ENCODE data around the gene NRBP1.
A peak's percentile ranks its signal among the peaks of the same experiment; 100 is the strongest.

The NRBP1 gene

DNA sequence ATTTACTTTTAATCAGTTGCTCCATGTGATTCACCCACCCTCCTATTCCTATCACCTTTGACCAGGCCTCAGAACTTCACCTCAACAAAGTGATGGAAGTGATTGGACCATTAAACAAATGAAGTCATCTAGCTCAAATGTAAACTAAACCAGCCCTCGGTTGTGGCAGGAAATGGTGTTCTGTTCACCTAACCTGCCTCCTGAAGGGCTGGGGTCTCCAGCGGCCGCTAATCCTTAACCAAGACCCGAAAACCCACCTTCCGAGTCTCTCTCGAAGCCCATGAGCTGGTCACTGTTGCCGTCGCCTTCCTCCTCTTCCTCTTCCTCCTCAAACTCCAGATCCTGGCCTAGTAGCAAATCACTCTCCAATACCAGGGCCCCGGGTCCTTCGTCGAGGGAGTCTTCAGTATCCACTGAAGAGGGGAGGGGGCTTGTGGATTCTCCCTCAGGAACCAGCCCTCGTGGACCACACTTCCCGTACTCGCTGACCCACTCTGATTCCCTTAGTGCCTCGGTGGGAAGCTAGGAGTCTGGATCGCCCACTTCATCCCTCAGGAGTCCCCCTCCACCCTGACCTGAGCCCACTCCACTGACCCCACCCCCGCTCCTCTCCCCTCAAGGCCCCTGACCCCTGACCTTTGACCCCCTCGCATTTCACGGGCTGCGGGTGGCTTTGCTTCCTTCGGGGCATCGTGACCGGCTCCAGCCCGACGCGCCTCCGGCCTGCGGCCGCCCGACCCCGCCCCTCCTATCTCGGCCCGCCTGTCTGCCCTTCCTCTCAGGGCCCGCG is 48.4 kb upstream of the NRBP1 start:
- peak overlapping the region; percentile 49 for H3K27ac ChIP-seq (ENCODE audit: low read length)
- peak overlapping the region; percentile 68 for H3K9ac ChIP-seq (ENCODE audit: low read length)
- H3K4me3 ChIP-seq (ENCODE audit: low read length): peak overlapping the region; percentile 91
- peaks cover 18% of the 10 kb centered on the region for H3K4me1 ChIP-seq (ENCODE audit: low read length)
- peaks cover 73% of the 10 kb centered on the region for H3K36me3 ChIP-seq (replicated peaks; ENCODE audit: low read depth, low read length)
- no peaks in the 10 kb centered on the region for H4K20me1 ChIP-seq (ENCODE audit: insufficient read depth, low read length)
- peak overlapping the region; percentile 97 for H3K4me2 ChIP-seq (ENCODE audit: low read length)
- no peaks in the 10 kb centered on the region for H3K27me3 ChIP-seq (ENCODE audit: low read depth, low read length)
- H3K9me3 ChIP-seq (ENCODE audit: insufficient read depth, low read length): no peaks in the 10 kb centered on the region
- H2AFZ ChIP-seq (ENCODE audit: low read depth, low read length): no peak overlapping the region
- TF ChIP-seq EZH2phosphoT487 (IDR thresholded peaks at IDR 0.05; ENCODE audit: low read depth): no peak
- TF ChIP-seq, protein P1, sequence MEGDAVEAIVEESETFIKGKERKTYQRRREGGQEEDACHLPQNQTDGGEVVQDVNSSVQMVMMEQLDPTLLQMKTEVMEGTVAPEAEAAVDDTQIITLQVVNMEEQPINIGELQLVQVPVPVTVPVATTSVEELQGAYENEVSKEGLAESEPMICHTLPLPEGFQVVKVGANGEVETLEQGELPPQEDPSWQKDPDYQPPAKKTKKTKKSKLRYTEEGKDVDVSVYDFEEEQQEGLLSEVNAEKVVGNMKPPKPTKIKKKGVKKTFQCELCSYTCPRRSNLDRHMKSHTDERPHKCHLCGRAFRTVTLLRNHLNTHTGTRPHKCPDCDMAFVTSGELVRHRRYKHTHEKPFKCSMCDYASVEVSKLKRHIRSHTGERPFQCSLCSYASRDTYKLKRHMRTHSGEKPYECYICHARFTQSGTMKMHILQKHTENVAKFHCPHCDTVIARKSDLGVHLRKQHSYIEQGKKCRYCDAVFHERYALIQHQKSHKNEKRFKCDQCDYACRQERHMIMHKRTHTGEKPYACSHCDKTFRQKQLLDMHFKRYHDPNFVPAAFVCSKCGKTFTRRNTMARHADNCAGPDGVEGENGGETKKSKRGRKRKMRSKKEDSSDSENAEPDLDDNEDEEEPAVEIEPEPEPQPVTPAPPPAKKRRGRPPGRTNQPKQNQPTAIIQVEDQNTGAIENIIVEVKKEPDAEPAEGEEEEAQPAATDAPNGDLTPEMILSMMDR (IDR thresholded peaks at IDR 0.05; ENCODE audit: low read depth, low read length): no peak
- H3K79me2 ChIP-seq (ENCODE audit: low read length): peaks cover 15% of the 10 kb centered on the region; the same call in 1 of the 2 replicates

DNA sequence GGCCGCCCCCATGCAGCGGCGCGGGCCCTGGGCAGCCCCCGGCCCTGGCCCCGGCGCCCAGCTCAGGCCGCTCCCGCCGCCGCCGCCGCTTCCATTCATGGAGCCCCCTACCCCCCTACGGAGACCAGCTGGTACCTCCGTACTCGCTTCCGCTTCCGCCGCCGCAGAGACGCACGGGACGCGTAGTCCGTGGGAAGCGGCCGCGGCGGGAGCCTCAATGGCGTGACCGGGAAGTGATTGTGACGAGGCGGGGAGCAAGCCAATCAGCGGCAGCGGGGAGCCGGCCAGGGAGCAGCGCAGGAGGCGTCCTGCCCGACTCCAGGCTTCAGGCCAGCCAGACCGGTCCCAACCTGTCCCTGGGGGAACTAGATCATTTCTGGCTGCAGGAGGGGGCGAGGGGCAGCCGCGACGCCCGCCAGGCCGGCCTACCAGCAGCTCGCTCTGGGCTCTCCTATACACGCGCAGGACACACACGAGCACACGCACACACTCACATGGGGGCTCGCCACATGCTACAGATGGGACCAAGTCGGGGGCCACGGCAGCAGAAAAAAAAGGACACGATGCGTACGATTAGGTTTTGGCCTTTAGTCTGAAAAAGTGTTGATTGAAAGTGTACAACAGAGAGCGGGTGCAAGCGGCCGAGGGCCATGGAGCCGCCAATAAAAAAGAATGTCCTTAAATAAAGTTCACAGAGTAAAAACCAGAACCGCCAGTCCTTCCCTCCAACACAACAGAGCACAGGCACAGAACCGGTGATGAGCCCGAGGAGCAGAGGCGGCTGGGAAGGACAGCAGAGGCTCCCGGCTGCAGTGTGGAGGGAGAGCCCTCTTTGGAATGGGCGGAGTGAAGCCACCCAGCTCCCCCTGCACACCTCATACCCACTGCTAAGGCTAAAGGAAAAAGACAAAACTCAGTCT is 47.5 kb upstream of the NRBP1 start, which contains the start of gene ZNF513:
Gene ZNF513, minus strand, starts transcription at position 109 of the 920 bp plus-strand sequence. CDS start 208 bp downstream, outside the sequence.
- peaks cover 19% of the 10 kb centered on the region for H3K79me2 ChIP-seq (ENCODE audit: low read length)
- TF ChIP-seq, protein P1 (IDR thresholded peaks at IDR 0.05; ENCODE audit: low read depth, low read length): no peak
- TF ChIP-seq EZH2phosphoT487 (IDR thresholded peaks at IDR 0.05; ENCODE audit: low read depth): no peak
- 0 out of 2 replicates have a peak within 1 kb of the TSS, but pooled peaks have one; percentile 41 for H2AFZ ChIP-seq (ENCODE audit: low read depth, low read length)
- peak within 1 kb of the TSS; percentile 68 for H3K9ac ChIP-seq (ENCODE audit: low read length)
- peak within 1 kb of the TSS; percentile 91 for H3K4me3 ChIP-seq (ENCODE audit: low read length)
- no peaks in the 10 kb centered on the region for H3K9me3 ChIP-seq (ENCODE audit: insufficient read depth, low read length)
- H3K27ac ChIP-seq (ENCODE audit: low read length): peak within 1 kb of the TSS; percentile 58
- H3K4me1 ChIP-seq (ENCODE audit: low read length): peaks cover 18% of the 10 kb centered on the region
- H4K20me1 ChIP-seq (ENCODE audit: insufficient read depth, low read length): no peaks in the 10 kb centered on the region
- peak within 1 kb of the TSS; percentile 97 for H3K4me2 ChIP-seq (ENCODE audit: low read length)
- peaks cover 76% of the 10 kb centered on the region for H3K36me3 ChIP-seq (replicated peaks; ENCODE audit: low read depth, low read length)
- no peaks in the 10 kb centered on the region for H3K27me3 ChIP-seq (ENCODE audit: low read depth, low read length)

DNA sequence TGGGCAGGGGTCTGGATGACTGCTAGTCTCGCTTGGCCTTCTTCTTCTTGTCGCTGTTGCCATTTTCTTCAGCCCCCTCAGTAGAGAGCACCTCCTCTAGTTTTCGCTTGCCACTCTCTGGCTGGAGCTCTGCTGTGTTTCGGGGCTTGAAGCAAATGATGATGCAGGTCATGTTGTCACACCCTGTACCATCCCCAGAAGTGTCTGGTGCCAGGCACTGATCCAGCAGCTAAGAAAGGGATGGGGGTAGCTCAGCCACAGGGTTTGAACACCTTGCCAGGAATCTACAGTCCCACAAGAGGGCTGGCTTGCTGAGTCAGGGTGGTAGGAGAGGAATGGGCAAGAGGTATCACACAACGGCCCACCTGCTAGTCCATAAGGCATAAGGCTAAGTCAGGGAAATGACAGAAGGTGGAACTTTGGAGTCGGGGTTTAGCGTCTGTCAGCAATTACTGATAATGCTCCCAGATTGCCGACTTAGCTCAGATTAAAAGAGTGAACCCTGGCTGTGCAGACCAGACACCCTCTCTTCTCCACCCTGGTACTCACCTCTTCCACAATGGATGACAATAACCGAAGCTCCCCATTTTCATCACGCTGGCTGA is 46.8 kb upstream of the NRBP1 start:
- peaks cover 18% of the 10 kb centered on the region for H3K4me1 ChIP-seq (ENCODE audit: low read length)
- H3K79me2 ChIP-seq (ENCODE audit: low read length): peaks cover 23% of the 10 kb centered on the region
- H3K27me3 ChIP-seq (ENCODE audit: low read depth, low read length): no peaks in the 10 kb centered on the region
- H3K4me2 ChIP-seq (ENCODE audit: low read length): no peak overlapping the region
- H3K4me3 ChIP-seq (ENCODE audit: low read length): no peak overlapping the region
- H3K36me3 ChIP-seq (replicated peaks; ENCODE audit: low read depth, low read length): peaks cover 74% of the 10 kb centered on the region
- H2AFZ ChIP-seq (ENCODE audit: low read depth, low read length): no peak overlapping the region
- TF ChIP-seq, protein P1 (IDR thresholded peaks at IDR 0.05; ENCODE audit: low read depth, low read length): no peak
- TF ChIP-seq EZH2phosphoT487 (IDR thresholded peaks at IDR 0.05; ENCODE audit: low read depth): no peak
- H3K9me3 ChIP-seq (ENCODE audit: insufficient read depth, low read length): no peaks in the 10 kb centered on the region
- no peak overlapping the region for H3K27ac ChIP-seq (ENCODE audit: low read length)
- no peaks in the 10 kb centered on the region for H4K20me1 ChIP-seq (ENCODE audit: insufficient read depth, low read length)
- no peak overlapping the region for H3K9ac ChIP-seq (ENCODE audit: low read length)

Data from OCI-LY3 (cell line).